H1 (cell line): ENCODE data around the gene PLEKHN1. TPM values are rescaled to one million over a fixed set of nuclear protein-coding genes. Genes with fewer than 3 reads are reported as not detected.

Experiments
- CTCF ChIA-PET: fragments of 300-600 bp; sonication (Branson Sonifier 250); formaldehyde crosslinking; loops from one replicate; lab custom pipeline; 2021; ENCODE audit not compliant: partially characterized antibody; lab: Charles Lee
- POLR2A ChIA-PET: fragments of 300-600 bp; sonication (Branson Sonifier 250); formaldehyde crosslinking; loops from one replicate; lab custom pipeline; 2021; ENCODE audit warnings: inconsistent platforms; ENCODE audit not compliant: partially characterized antibody; lab: Charles Lee
- DNase-seq, 2 experiments: peaks; one replicate each; pipeline versions ENCODE4 v3.0.0 to v3.0.0-alpha.2; 2010 to 2022; ENCODE audit warnings: low spot score in 2 of 2, low read depth in 1 of 2, mixed read lengths in 1 of 2
- FAIRE-seq: peaks from 2 replicates; lab custom pipeline; 2011; peaks lifted over from hg19 to GRCh38; lab: Jason Lieb, UNC
- H2AFZ ChIP-seq: 2 replicates; pipeline ENCODE4 v1.8.1; 2012; ENCODE audit warnings: low read length, inconsistent platforms
- H2AK5ac ChIP-seq: 2 replicates; pipeline ENCODE4 v1.6.1; 2013; ENCODE audit warnings: low read depth, low read length
- H2BK120ac ChIP-seq: replicated peaks from 2 replicates; pipeline ENCODE3; 2013; ENCODE audit warnings: low read depth, low read length, inconsistent platforms
- H2BK12ac ChIP-seq: 2 replicates; pipeline ENCODE4 v1.6.1; 2013; ENCODE audit warnings: low read depth, low read length
- H2BK15ac ChIP-seq: 2 replicates; pipeline ENCODE4 v1.6.1; 2013; ENCODE audit warnings: low read length
- H2BK20ac ChIP-seq: 2 replicates; pipeline ENCODE4 v1.6.1; 2013; ENCODE audit warnings: low read length
- H2BK5ac ChIP-seq: 2 replicates; pipeline ENCODE4 v1.6.1; 2013; ENCODE audit warnings: low read depth, low read length
- H3K14ac ChIP-seq: 2 replicates; pipeline ENCODE4 v1.6.1; 2013; ENCODE audit warnings: inconsistent platforms; ENCODE audit not compliant: insufficient read length
- H3K18ac ChIP-seq: 2 replicates; pipeline ENCODE4 v1.6.1; 2013; ENCODE audit warnings: low read length; ENCODE audit errors: extremely low read depth
- H3K23ac ChIP-seq: 2 replicates; pipeline ENCODE4 v1.6.1; 2013; ENCODE audit warnings: inconsistent platforms; ENCODE audit not compliant: insufficient read length
- H3K23me2 ChIP-seq: 2 replicates; pipeline ENCODE4 v1.6.1; 2013; ENCODE audit warnings: low read depth, low read length
- H3K27ac ChIP-seq: 2 replicates; pipeline ENCODE4 v1.6.1; 2011; ENCODE audit warnings: low read depth, low read length, inconsistent platforms
- H3K27me3 ChIP-seq, 4 experiments: replicated peaks in 1 of 4; 1 replicate in 1 of 4; 2 replicates in 3 of 4; pipeline versions ENCODE4 v1.6.1 to v1.8.1; 2011 to 2013; ENCODE audit warnings: low read length in 3 of 4, mild to moderate bottlenecking in 3 of 4, inconsistent platforms in 2 of 4, mixed read lengths in 2 of 4, moderate library complexity in 1 of 4; ENCODE audit not compliant: control insufficient read depth in 3 of 4, insufficient read depth in 3 of 4; ENCODE audit errors: extremely low read depth in 1 of 4
- H3K36me3 ChIP-seq, 4 experiments: 2 replicates each; pipeline versions ENCODE4 v1.6.1 to v1.8.1; 2011 to 2013; ENCODE audit warnings: mild to moderate bottlenecking in 4 of 4, low read length in 3 of 4, moderate library complexity in 2 of 4, control low read depth in 1 of 4, inconsistent platforms in 1 of 4; ENCODE audit not compliant: insufficient read depth in 4 of 4, control insufficient read depth in 2 of 4
- H3K4ac ChIP-seq: replicated peaks from 2 replicates; pipeline ENCODE3; 2013; ENCODE audit warnings: low read length, low read depth, mixed read lengths, inconsistent platforms; ENCODE audit not compliant: insufficient read length
- H3K4me1 ChIP-seq, 4 experiments: replicated peaks in 1 of 4; 1 replicate in 1 of 4; 2 replicates in 3 of 4; pipeline versions ENCODE4 v1.6.1 to v1.8.1; 2011 to 2013; ENCODE audit warnings: low read length in 3 of 4, inconsistent platforms in 2 of 4, mixed read lengths in 1 of 4; ENCODE audit not compliant: insufficient read depth in 4 of 4, control insufficient read depth in 3 of 4
- H3K4me2 ChIP-seq, 2 experiments: 2 replicates each; pipeline versions ENCODE4 v1.6.1 to v1.8.1; 2011 to 2013; ENCODE audit warnings: low read depth in 2 of 2, low read length in 2 of 2, control low read depth in 1 of 2, inconsistent platforms in 1 of 2, mild to moderate bottlenecking in 1 of 2; ENCODE audit not compliant: insufficient read depth in 1 of 2
- H3K4me3 ChIP-seq, 4 experiments: fragments of 200-600, 300-600 bp in 1 of 4; sonication (generic), shearing (Covaris generic), sonication (Bioruptor Twin) in 1 of 4; 2 replicates each; pipeline versions ENCODE4 v1.5.1 to v1.8.1; 2011 to 2016; ENCODE audit warnings: low read length in 4 of 4, low read depth in 3 of 4, control low read depth in 2 of 4, inconsistent platforms in 2 of 4, mild to moderate bottlenecking in 2 of 4, mixed read lengths in 1 of 4, moderate library complexity in 1 of 4; ENCODE audit not compliant: insufficient read depth in 2 of 4; ENCODE audit errors: extremely low read depth in 1 of 4
- H3K56ac ChIP-seq: replicated peaks from 2 replicates; pipeline ENCODE3; 2013; ENCODE audit warnings: low read depth, mild to moderate bottlenecking, mixed read lengths, low read length, inconsistent platforms; ENCODE audit not compliant: insufficient read length
- H3K79me1 ChIP-seq: 2 replicates; pipeline ENCODE4 v1.6.1; 2013; ENCODE audit warnings: low read depth, low read length, control low read depth
- H3K79me2 ChIP-seq, 2 experiments: 2 replicates each; pipeline versions ENCODE4 v1.6.1 to v1.8.1; 2012 to 2013; ENCODE audit warnings: low read length in 2 of 2, mild to moderate bottlenecking in 2 of 2, inconsistent platforms in 1 of 2; ENCODE audit not compliant: insufficient read depth in 2 of 2, control insufficient read depth in 1 of 2
- H3K9ac ChIP-seq, 4 experiments: replicated peaks in 1 of 4; 1 replicate in 1 of 4; 2 replicates in 3 of 4; pipeline versions ENCODE4 v1.6.1 to v1.8.1; 2011 to 2013; ENCODE audit warnings: low read depth in 3 of 4, low read length in 3 of 4, control low read depth in 2 of 4, mild to moderate bottlenecking in 2 of 4, moderate library complexity in 2 of 4, inconsistent platforms in 1 of 4; ENCODE audit errors: extremely low read depth in 1 of 4
- H3K9me3 ChIP-seq, 2 experiments: 2 replicates each; pipeline versions ENCODE4 v1.6.1 to v1.8.1; 2012 to 2013; ENCODE audit warnings: mild to moderate bottlenecking in 2 of 2, moderate library complexity in 2 of 2, control low read depth in 1 of 2, inconsistent platforms in 1 of 2, low read depth in 1 of 2, low read length in 1 of 2, mixed read lengths in 1 of 2; ENCODE audit not compliant: insufficient read depth in 2 of 2
- H4K20me1 ChIP-seq, 2 experiments: replicated peaks in 1 of 2; 2 replicates each; pipeline versions ENCODE3 to v1.8.1; 2011 to 2013; ENCODE audit warnings: inconsistent platforms in 2 of 2, low read length in 2 of 2, mild to moderate bottlenecking in 1 of 2; ENCODE audit not compliant: insufficient read depth in 2 of 2, control insufficient read depth in 1 of 2
- H4K5ac ChIP-seq: 2 replicates; pipeline ENCODE4 v1.6.1; 2013; ENCODE audit warnings: low read length, low read depth, mixed read lengths, inconsistent platforms; ENCODE audit not compliant: insufficient read length
- H4K8ac ChIP-seq: 2 replicates; pipeline ENCODE4 v1.8.0; 2013; ENCODE audit warnings: mild to moderate bottlenecking, moderate library complexity, low read length, inconsistent platforms; ENCODE audit not compliant: insufficient read depth; ENCODE audit errors: extremely low read depth
- H4K91ac ChIP-seq: replicated peaks from 2 replicates; pipeline ENCODE3; 2013; ENCODE audit warnings: low read length, mixed read lengths, inconsistent platforms; ENCODE audit not compliant: insufficient read length
- BRCA1 ChIP-seq: IDR thresholded peaks from 2 replicates; pipeline ENCODE4 v1.6.1; 2012; ENCODE audit warnings: low read depth, low read length, improper control_type of control experiment
- CBX8 ChIP-seq: fragments of 300-800, 300-1000 bp; sonication (generic); IDR thresholded peaks from 2 replicates; pipeline ENCODE4 v1.7.1; 2016; ENCODE audit warnings: low read depth, low read length, borderline replicate concordance
- JUND ChIP-seq: IDR thresholded peaks from 2 replicates; pipeline ENCODE4 v1.6.1; 2011; ENCODE audit warnings: mild to moderate bottlenecking, improper control_type of control experiment, low read length
- MAFK ChIP-seq: IDR thresholded peaks from 2 replicates; pipeline ENCODE4 v1.6.1; 2012; ENCODE audit warnings: low read depth, mild to moderate bottlenecking, improper control_type of control experiment, low read length
- POLR2AphosphoS5 ChIP-seq: IDR thresholded peaks from 2 replicates; pipeline ENCODE4 v1.6.1; 2011; ENCODE audit warnings: low read depth, low read length
- RXRA ChIP-seq: IDR thresholded peaks from 2 replicates; pipeline ENCODE4 v1.6.1; 2011; ENCODE audit warnings: low read depth, mild to moderate bottlenecking, low read length, moderate library complexity; ENCODE audit not compliant: insufficient read depth
- SP2 ChIP-seq: IDR thresholded peaks from 2 replicates; pipeline ENCODE4 v1.6.1; 2012; ENCODE audit warnings: mild to moderate bottlenecking, low read length, inconsistent platforms
- SP4 ChIP-seq: IDR thresholded peaks from 2 replicates; pipeline ENCODE4 v1.6.1; 2012; ENCODE audit warnings: low read length, inconsistent platforms
- SRF ChIP-seq: IDR thresholded peaks from 2 replicates; pipeline ENCODE4 v1.6.1; 2011; ENCODE audit warnings: mild to moderate bottlenecking, low read depth, low read length, moderate library complexity
- SUZ12 ChIP-seq: fragments of 200-600 bp; sonication (generic); IDR thresholded peaks from 2 replicates; pipeline ENCODE4 v1.6.1; 2012; ENCODE audit warnings: mild to moderate bottlenecking, inconsistent platforms, low read length, moderate library complexity, mixed read lengths
- ZNF274 ChIP-seq: IDR thresholded peaks from 2 replicates; pipeline ENCODE4 v1.7.0; 2012; ENCODE audit warnings: low read length, borderline replicate concordance; ENCODE audit errors: extremely low read depth
- WGBS, 2 experiments: shearing (Covaris generic) in 1 of 2; methylation state at CpG; one replicate each; pipeline versions ENCODE4 v1.1.6 to v1.1.7; 2013 to 2015; ENCODE audit warnings: low lambda C conversion rate in 2 of 2, mixed read lengths in 2 of 2, inconsistent platforms in 1 of 2, low coverage in 1 of 2, missing lambda C conversion rate in 1 of 2; ENCODE audit not compliant: insufficient replicate concordance in 2 of 2, insufficient coverage in 1 of 2, insufficient read length in 1 of 2; ENCODE audit errors: extremely low coverage in 1 of 2, missing lambda C conversion rate in 1 of 2; 5-methylcytosine and 5-hydroxymethylcytosine counted together
- polyA plus RNA-seq, 7 experiments: library from polyadenylated mRNA; depleted of rRNA in 3 of 7; stranded (reverse) in 5 of 7; unstranded in 2 of 7; fragments of >200 nt in 5 of 7; fragments of 200-250 nt in 2 of 7; gene quantifications; 1 replicate in 5 of 7; 2 replicates in 1 of 7; 4 replicates in 1 of 7; pipeline versions ENCODE4 v1.2.1 to v1.2.3, GENCODE V29; 2011 to 2013; ENCODE audit warnings: missing spikeins in 2 of 7, mixed read lengths in 2 of 7
- total RNA-seq: library from RNA; stranded (reverse); fragmentation: NEBNext Ultra II Directional; extraction: Animal tissue kit (Norgen Biotek cat#: 25700); gene quantifications from 2 replicates; pipeline ENCODE4 v1.2.1, GENCODE V29; 2021

The PLEKHN1 gene
- total and polyA plus RNA-seq, 2 of the 8 experiments (the other 6 are each of a cell fraction or from before 2014, with no cell fraction given), result 0.39 to 1.5 TPM

DNA sequence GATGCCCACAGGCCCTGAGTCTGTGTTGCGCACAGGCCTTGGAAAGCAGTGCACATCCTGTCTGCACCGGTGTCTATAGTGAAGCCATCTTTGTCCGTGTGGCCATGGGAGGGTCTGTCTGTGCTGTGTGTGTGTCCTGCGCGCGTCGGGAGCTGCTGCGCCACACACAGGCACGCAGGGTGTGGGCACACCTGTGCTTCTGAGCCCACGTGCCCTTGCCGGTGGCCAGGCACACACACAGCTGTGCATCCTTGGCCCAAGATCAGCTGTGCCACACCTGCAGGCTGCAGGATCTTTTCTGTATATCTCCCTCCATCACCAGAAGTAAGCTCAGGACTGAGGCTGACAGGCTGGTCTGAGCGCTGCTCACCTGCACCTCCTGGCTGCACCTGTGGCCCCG, 45.8 kb upstream of the PLEKHN1 start:
- no peak overlapping the region for H2BK120ac ChIP-seq
- H3K36me3 ChIP-seq, result peaks cover 0 to 8% (median 0%) of the 10 kb centered on the region in 4 experiments; a peak in 1 of 8 replicates
- H4K91ac ChIP-seq, result peak overlapping the region; percentile 17
- H3K14ac ChIP-seq, result no peak overlapping the region
- H3K18ac ChIP-seq, result peak overlapping the region; percentile 38; the same call in 1 of the 2 replicates
- ChIA-PET CTCF (interaction anchor here (0.6 to 3.0 kb wide), 7 partner anchors 9 to 141 kb away, joined by 3 to 20 read pairs (median 8); no protein-coding TSS in a partner anchor), POLR2A (interaction anchor here (0.6 to 1.4 kb wide), 4 partner anchors 19 to 111 kb away, joined by 3 read pairs; no protein-coding TSS in a partner anchor)
- H4K5ac ChIP-seq, result no peak overlapping the region
- peaks cover 0 to 31% (median 18%) of the 10 kb centered on the region in 4 experiments; a peak in 6 of 7 replicates for H3K4me1 ChIP-seq
- H2BK20ac ChIP-seq, result no peak overlapping the region; the same call in 1 of the 2 replicates
- H3K9ac ChIP-seq, result no peak overlapping the region
- FAIRE-seq (no peak), DNase-seq (no peak)
- WGBS, 2 experiments, result 74% methylated on average over 13 of the region's 13 CpGs; no CpG with 5 or more reads in 1 of the 2 experiments
- H3K27ac ChIP-seq, result no peak overlapping the region
- no peak overlapping the region for H3K56ac ChIP-seq
- no peaks in the 10 kb centered on the region for H3K9me3 ChIP-seq
- H3K4ac ChIP-seq, result peak overlapping the region; percentile 69
- peaks cover 6% of the 10 kb centered on the region; the same call in 1 of the 2 replicates for H3K23me2 ChIP-seq
- H2AFZ ChIP-seq, result no peak overlapping the region
- H2BK15ac ChIP-seq, result peak overlapping the region; percentile 83; the same call in 1 of the 2 replicates
- H3K4me3 ChIP-seq, result peak overlapping the region in 1 of 4 experiments; percentile 44; a peak in 3 of 8 replicates
- no peak overlapping the region for H3K23ac ChIP-seq
- peak overlapping the region; percentile 82; the same call in 1 of the 2 replicates for H2BK12ac ChIP-seq
- H3K4me2 ChIP-seq, result peak overlapping the region; percentile 48 to 55
- H4K20me1 ChIP-seq, result peaks cover 13 to 24% of the 10 kb centered on the region in 2 experiments
- no peak overlapping the region for H2BK5ac ChIP-seq
- H3K79me2 ChIP-seq, result no peaks in the 10 kb centered on the region
- H3K27me3 ChIP-seq, result peaks cover 58 to 98% (median 88%) of the 10 kb centered on the region in 4 experiments
- H4K8ac ChIP-seq, result no peak overlapping the region
- H3K79me1 ChIP-seq, result no peaks in the 10 kb centered on the region
- no peak overlapping the region for H2AK5ac ChIP-seq
- TF ChIP-seq SUZ12 (no peak), BRCA1 (no peak), SP2 (no peak), RXRA (no peak), SRF (no peak), MAFK (no peak), JUND (no peak), POLR2AphosphoS5 (no peak), CBX8 (no peak), SP4 (no peak), ZNF274 (no peak)
